GM12891 (cell line): ENCODE results near the gene WDR45B.

Source experiments
- POLR2A ChIP-seq: IDR thresholded peaks from 2 replicates; pipeline ENCODE4 v1.6.1; 2011; ENCODE audit warnings: low read depth, low read length, control low read depth
- POLR2AphosphoS5 ChIP-seq: IDR thresholded peaks from 2 replicates; pipeline ENCODE4 v1.6.1; 2011; ENCODE audit warnings: low read depth, low read length, control low read depth
- POU2F2 ChIP-seq: IDR thresholded peaks from 2 replicates; pipeline ENCODE4 v1.6.1; 2011; ENCODE audit warnings: low read depth, mild to moderate bottlenecking, control low read depth, low read length, moderate library complexity

DNA sequence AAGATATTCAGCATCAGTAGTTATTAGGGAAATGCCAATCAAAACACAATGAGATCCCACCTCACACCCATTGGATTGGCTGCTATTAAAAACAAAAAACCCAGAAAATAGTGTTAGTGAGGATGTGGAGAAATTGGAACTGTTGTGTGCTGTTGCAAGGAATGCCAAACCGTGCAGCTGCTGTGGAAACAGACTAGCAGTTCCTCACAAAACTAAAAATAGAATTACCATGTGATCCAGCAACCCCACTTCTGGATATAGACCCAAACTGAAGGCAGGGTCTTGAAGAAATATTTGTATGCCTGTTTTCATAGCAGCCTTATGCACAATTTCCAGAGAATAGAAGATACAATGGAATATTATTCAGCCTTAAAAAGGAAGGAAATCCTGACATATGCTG, 82.7 kb downstream of the WDR45B start:
- TF ChIP-seq POLR2A (no peak), POU2F2 (no peak), POLR2AphosphoS5 (no peak)
